ENCODE results near the gene SLC2A5.

SLC2A5 gene

DNA sequence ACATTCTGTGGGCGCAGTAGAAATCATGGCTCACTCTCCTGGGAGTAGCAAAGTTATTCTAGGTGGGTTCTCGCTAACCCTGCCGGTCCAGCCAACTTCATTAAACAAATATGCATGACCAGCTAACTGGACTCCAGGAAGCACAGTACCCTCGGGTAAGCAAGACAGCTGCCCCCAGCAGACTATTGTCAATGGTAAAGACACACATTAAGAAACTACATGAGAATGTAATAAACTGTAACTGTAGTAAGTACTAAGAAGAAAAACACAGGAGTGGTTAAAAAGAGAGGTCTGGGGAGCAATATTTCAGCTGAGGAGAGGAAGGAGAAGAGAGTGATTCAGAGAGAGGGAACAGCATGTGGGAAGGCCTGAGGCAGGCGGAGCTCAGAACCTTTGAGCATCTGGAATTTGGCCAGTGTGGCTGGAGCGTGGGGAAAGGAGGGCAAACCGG lies 7.4 kb downstream of the SLC2A5 start:
- no peaks in the 10 kb centered on the region for H3K36me3 Mint-ChIP-seq (ENCODE audit: low read depth)
- peaks cover 2% of the 10 kb centered on the region for H3K27me3 Mint-ChIP-seq (ENCODE audit: low read depth)
- no peaks in the 10 kb centered on the region for H3K4me1 Mint-ChIP-seq (ENCODE audit: low read depth)
- no peak overlapping the region for H3K27ac Mint-ChIP-seq
- no peak for DNase-seq (ENCODE audit: low spot score)
- H3K9me3 Mint-ChIP-seq: no peaks in the 10 kb centered on the region
- H3K4me3 Mint-ChIP-seq: no peak overlapping the region

DNA sequence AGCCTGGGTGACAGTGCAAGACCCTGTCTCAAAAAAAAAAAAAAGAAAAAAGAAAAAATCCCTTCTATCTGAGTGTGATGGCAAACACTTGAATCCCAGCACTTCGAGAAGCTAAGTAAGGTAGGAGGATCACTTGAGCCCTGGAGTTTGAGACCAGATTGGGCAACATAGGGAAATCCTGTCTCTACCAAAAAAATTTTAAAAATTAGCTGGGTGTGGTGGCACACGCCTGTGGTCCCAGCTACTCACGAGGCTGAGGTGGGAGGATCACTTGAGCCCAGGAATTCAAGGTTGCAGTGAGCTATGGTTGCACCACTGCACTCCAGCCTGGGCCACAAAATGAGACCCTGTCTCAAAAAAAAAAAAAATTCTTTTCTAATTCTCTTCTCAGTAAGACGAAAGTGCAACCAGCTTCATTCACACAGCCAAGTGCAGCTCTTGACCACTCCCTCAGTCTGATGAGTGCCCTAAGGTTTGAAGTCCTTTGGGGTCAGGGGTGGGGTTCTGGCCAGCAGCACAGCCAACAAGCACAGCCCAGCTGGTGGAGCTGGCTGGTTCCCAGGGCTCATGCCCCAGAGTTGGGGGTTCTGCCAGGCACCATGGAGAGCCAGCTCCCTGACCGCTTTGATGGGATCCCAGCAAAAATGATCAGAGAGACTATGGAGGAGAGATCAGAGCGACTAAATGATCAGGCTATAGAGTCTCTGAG lies 8.0 kb downstream of the SLC2A5 start:
- no peak for DNase-seq (ENCODE audit: low spot score)
- Mint-ChIP-seq H3K27me3 (ENCODE audit: low read depth) (peaks cover 2% of the 10 kb centered on the region), H3K27ac (no peak overlapping the region), H3K4me1 (ENCODE audit: low read depth) (no peaks in the 10 kb centered on the region), H3K9me3 (no peaks in the 10 kb centered on the region), H3K36me3 (ENCODE audit: low read depth) (no peaks in the 10 kb centered on the region), H3K4me3 (no peak overlapping the region)

DNA sequence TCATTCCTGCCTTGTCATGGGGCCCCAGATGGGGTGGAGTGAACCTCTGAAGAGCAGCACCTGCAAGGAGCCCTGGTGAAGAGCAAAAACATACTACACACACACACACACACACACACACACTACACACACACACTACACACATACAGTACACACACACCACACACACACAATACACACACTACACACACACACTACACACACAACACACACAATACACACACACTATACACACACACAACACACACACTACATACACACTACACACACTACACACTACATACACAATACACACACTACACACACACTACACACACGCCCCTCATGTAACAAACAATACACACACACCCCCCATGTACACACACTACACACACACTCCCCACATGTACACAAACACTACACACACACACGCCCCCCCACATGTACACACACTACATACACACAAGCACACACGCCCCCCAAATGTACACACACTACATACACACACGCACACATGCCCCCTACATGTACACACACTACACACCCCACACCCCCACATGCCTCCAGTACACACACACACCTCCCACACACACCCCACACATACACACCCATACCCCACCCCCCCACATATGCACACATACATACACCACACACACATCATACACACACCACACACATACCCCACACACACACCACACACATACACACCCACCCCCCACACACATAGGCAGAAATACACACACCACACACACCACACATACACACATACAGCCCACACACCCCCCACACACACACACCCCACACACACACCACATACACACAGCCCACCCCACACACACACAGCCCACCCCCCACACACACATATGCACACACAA lies 9.3 kb downstream of the SLC2A5 start:
- Mint-ChIP-seq H3K4me1 (ENCODE audit: low read depth) (no peaks in the 10 kb centered on the region), H3K27me3 (ENCODE audit: low read depth) (peaks cover 2% of the 10 kb centered on the region), H3K36me3 (ENCODE audit: low read depth) (no peaks in the 10 kb centered on the region), H3K4me3 (no peak overlapping the region), H3K27ac (no peak overlapping the region), H3K9me3 (no peaks in the 10 kb centered on the region)
- no peak for DNase-seq (ENCODE audit: low spot score)

DNA sequence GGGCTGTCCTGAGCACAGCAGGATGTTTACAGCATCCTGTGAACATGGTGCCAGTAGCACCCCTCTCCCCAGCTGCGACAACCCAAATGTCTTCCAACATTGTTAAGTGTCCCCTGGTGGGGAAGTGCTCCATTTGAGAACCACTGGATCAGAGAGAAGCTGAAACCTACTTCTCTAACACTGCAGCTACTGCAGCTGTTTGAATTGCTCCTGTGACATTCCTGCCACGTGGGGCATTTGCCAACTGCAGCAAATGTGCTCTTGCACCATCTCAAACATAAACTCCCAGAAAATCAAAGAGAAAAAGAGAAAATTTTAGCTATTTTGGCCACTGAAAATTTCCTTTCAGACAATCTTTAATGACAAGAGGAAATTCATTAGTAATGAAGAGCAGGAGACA lies 11.0 kb downstream of the SLC2A5 start:
- DNase-seq (ENCODE audit: low spot score): no peak
- no peaks in the 10 kb centered on the region for H3K36me3 Mint-ChIP-seq (ENCODE audit: low read depth)
- no peaks in the 10 kb centered on the region for H3K4me1 Mint-ChIP-seq (ENCODE audit: low read depth)
- H3K27me3 Mint-ChIP-seq (ENCODE audit: low read depth): peaks cover 2% of the 10 kb centered on the region
- H3K9me3 Mint-ChIP-seq: no peaks in the 10 kb centered on the region
- H3K27ac Mint-ChIP-seq: no peak overlapping the region
- no peak overlapping the region for H3K4me3 Mint-ChIP-seq

DNA sequence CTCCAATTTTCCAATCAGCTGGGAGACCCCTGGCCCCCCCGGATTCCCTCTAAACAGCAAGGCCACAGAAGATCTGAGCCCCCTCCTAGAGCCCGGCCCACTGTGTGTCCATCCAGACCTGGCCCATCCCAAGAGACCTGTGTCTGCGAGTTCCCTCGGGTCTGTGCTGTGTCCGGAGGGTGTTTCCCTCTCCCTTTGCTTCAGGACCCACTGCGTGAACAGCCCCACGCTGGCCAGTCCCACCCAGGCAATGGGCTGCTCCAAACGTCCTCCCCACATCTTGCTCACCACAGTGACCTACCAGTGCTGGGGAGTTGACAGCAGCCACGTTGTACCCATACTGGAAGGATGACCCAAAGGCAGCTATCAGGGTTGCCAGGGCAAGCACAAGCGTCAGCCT lies 11.6 kb downstream of the SLC2A5 start:
- H3K9me3 Mint-ChIP-seq: no peaks in the 10 kb centered on the region
- H3K4me3 Mint-ChIP-seq: no peak overlapping the region

DNA sequence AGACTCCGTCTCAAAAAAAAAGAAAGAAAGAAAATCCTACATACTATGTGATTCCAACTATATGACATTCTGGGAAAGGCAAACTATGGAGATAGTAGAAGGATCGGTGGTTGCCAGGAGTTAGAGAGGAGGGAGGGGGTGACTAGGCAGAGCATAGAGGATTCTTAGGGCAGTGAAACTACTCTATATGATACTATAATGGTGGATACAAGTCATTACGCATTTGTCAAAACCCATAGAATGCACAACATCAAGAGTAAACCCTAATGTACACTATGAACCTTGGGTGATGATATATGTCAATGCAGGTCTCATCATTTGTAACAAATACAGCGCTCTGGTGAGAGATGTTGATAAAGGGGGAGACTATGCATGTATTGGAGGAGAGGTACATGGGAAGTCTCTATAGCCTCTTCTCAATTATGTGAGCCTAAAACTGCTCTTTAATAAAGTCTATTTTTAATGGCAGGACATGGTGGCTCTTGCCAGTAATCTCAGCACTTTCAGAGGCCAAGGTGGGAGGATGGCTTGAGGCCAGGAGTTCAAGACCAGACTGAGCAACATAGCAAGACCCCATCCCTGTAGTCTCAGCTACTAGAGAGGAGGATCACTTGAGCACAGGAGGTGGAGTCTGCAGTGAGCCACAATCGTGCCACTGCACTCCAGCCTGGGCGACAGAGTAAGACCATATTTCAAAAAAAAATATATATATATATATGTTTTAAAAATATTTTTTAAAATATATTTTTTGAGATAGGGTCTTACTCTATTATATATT lies 17.0 kb downstream of the SLC2A5 start:
- no peak overlapping the region for H3K27ac Mint-ChIP-seq
- H3K36me3 Mint-ChIP-seq (ENCODE audit: low read depth): no peaks in the 10 kb centered on the region
- no peak overlapping the region for H3K4me3 Mint-ChIP-seq
- H3K9me3 Mint-ChIP-seq: no peaks in the 10 kb centered on the region
- H3K27me3 Mint-ChIP-seq (ENCODE audit: low read depth): peaks cover 22% of the 10 kb centered on the region
- DNase-seq (ENCODE audit: low spot score): no peak
- H3K4me1 Mint-ChIP-seq (ENCODE audit: low read depth): no peaks in the 10 kb centered on the region

More for the DNA sequence above, 11.6 kb downstream of the SLC2A5 start:
- no peak for DNase-seq (ENCODE audit: low spot score)
- Mint-ChIP-seq H3K27ac (no peak overlapping the region), H3K4me1 (ENCODE audit: low read depth) (no peaks in the 10 kb centered on the region), H3K27me3 (ENCODE audit: low read depth) (peaks cover 2% of the 10 kb centered on the region), H3K36me3 (ENCODE audit: low read depth) (no peaks in the 10 kb centered on the region)

DNA sequence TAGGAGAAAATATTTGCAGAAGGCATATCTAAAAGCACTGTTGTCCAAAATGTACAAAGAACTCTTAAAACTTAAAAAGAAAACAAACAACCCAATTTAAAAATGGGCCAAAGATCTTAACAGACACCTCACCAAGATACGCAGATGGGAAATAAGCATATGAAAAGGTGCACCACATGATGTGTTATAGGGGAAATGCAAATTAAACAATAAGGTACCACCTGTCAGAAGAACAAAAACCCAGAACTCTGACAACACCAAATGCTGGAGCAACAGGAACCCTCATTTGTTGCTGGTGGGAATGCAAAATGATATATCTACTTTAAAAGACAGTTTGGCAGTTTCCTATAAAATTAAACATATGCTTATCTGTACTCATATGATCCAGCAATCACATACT lies 18.1 kb downstream of the SLC2A5 start:
- no peaks in the 10 kb centered on the region for H3K9me3 Mint-ChIP-seq
- peak overlapping the region; percentile 16 for H3K27ac Mint-ChIP-seq
- no peaks in the 10 kb centered on the region for H3K36me3 Mint-ChIP-seq (ENCODE audit: low read depth)
- no peak overlapping the region for H3K4me3 Mint-ChIP-seq
- H3K27me3 Mint-ChIP-seq (ENCODE audit: low read depth): peaks cover 29% of the 10 kb centered on the region
- no peak for DNase-seq (ENCODE audit: low spot score)
- H3K4me1 Mint-ChIP-seq (ENCODE audit: low read depth): no peaks in the 10 kb centered on the region

DNA sequence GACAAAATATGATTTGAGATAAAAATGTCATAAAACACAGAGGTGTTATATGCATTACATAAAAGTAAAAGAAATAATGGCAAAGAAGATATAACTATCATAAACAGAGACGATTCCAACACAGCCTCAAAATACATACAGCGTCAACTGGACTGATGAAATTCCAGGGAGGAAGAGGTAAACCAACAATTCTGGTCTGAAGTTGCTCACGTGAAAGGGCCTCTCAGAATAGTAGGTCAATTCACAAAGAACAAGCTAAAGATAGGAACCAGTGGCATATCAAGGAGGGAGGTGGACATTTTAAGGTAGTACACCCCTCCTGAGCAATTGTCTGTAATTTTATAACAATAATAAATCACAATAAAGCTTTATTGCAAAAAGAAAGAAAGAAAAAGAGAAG lies 18.6 kb downstream of the SLC2A5 start:
- H3K36me3 Mint-ChIP-seq (ENCODE audit: low read depth): no peaks in the 10 kb centered on the region
- peak overlapping the region; percentile 16 for H3K27ac Mint-ChIP-seq
- H3K9me3 Mint-ChIP-seq: no peaks in the 10 kb centered on the region
- no peak overlapping the region for H3K4me3 Mint-ChIP-seq
- peaks cover 29% of the 10 kb centered on the region for H3K27me3 Mint-ChIP-seq (ENCODE audit: low read depth)
- no peak for DNase-seq (ENCODE audit: low spot score)
- no peaks in the 10 kb centered on the region for H3K4me1 Mint-ChIP-seq (ENCODE audit: low read depth)

DNA sequence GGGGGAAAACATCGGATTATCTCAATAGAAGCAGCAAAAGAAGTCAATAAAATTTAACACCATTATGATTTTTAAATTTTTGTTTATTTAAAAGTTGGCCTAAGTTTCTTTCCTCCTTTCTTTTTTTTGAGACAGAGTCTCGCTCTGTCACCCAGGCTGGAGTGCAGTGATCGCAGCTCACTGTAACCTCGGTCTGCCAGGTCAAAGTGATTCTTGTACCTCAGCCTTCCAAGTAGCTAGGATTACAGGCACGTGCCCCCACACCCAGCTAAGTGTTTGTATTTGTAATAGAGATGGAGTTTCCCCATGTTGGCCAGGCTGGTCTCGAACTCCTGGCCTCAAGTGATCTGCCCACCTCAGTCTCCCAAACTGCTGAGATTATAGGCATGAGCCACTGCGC lies 20.9 kb downstream of the SLC2A5 start:
- no peak overlapping the region for H3K27ac Mint-ChIP-seq
- H3K9me3 Mint-ChIP-seq: no peaks in the 10 kb centered on the region
- no peak for DNase-seq (ENCODE audit: low spot score)
- H3K4me1 Mint-ChIP-seq (ENCODE audit: low read depth): no peaks in the 10 kb centered on the region
- H3K27me3 Mint-ChIP-seq (ENCODE audit: low read depth): peaks cover 38% of the 10 kb centered on the region
- no peak overlapping the region for H3K4me3 Mint-ChIP-seq
- H3K36me3 Mint-ChIP-seq (ENCODE audit: low read depth): no peaks in the 10 kb centered on the region

DNA sequence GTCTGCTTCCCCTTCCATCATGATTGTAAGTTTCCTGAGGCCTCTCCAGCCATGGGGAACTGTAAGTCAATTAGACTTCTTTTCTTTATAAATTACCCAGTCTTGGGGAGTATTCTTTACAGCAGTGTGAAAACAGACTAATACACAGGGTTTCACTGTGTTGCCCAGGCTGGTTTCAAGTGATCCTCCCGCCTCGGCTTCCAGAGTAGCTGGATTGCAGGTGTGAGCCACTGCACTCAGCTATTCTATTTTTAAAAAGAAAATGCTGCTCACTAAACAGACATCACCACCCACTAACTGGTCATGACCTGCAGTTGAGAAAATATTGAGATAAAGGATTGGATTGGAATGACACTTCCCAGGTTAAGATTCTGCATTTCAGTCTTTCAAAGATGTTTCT lies 22.4 kb downstream of the SLC2A5 start:
- H3K4me3 Mint-ChIP-seq: no peak overlapping the region
- H3K36me3 Mint-ChIP-seq (ENCODE audit: low read depth): no peaks in the 10 kb centered on the region
- H3K9me3 Mint-ChIP-seq: no peaks in the 10 kb centered on the region
- no peak overlapping the region for H3K27ac Mint-ChIP-seq
- no peaks in the 10 kb centered on the region for H3K4me1 Mint-ChIP-seq (ENCODE audit: low read depth)
- DNase-seq (ENCODE audit: low spot score): no peak
- H3K27me3 Mint-ChIP-seq (ENCODE audit: low read depth): peaks cover 35% of the 10 kb centered on the region

DNA sequence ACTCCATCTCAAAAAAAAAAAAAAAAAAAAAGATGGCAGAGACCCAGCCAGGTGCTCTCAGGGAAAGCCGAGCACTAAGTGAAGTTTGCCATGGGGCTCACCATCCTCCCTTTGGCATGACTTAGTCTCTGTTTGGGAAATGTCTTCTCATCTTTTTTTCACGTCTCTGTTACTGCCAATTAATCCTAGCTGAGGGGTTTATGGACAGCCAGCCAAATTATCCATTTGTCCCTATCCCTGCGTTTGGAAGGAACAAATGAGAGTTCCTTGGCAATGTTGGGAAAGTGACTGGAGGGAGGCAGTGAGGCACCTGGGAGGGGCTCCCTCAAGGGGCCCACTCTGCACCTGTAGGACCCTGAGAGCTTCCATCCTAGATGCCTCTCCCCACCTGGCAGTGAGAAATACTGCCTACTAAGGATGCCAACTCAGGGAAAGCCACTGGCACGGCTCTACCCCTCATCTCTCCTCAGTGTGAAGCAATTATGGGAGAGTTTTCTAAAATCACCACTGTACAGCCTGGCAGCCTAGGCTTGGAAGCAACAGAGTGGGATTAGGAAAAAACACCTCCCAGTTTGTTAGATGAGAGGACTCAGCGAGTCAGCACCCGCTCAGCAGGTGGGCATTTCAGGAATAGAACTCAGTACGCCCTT lies 23.4 kb downstream of the SLC2A5 start:
- Mint-ChIP-seq H3K4me1 (ENCODE audit: low read depth) (no peaks in the 10 kb centered on the region), H3K36me3 (ENCODE audit: low read depth) (no peaks in the 10 kb centered on the region), H3K27me3 (ENCODE audit: low read depth) (peaks cover 31% of the 10 kb centered on the region), H3K9me3 (no peaks in the 10 kb centered on the region), H3K27ac (no peak overlapping the region), H3K4me3 (no peak overlapping the region)
- no peak for DNase-seq (ENCODE audit: low spot score)

DNA sequence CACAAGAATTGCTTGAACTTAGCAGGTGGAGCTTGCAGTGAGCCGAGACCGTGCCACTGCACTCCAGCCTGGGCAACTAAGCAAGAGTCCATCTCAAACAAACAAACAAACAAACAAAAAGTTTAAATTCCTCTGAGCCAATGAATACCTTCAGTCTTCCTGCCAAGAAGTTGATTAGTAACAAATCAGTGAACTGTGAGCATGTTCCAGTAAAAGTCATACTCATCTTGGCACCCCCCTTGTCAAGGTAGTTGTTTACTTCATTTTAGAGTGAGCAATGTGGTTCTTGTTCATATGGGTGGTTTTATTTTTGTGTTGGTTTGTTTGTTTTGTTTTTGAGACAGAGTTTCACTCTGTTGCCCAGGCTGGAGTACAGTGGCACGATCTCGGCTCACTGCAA lies 25.2 kb downstream of the SLC2A5 start:
- Mint-ChIP-seq H3K36me3 (ENCODE audit: low read depth) (no peaks in the 10 kb centered on the region), H3K4me1 (ENCODE audit: low read depth) (no peaks in the 10 kb centered on the region), H3K9me3 (no peaks in the 10 kb centered on the region), H3K4me3 (no peak overlapping the region), H3K27ac (no peak overlapping the region), H3K27me3 (ENCODE audit: low read depth) (peaks cover 21% of the 10 kb centered on the region)
- no peak for DNase-seq (ENCODE audit: low spot score)

DNA sequence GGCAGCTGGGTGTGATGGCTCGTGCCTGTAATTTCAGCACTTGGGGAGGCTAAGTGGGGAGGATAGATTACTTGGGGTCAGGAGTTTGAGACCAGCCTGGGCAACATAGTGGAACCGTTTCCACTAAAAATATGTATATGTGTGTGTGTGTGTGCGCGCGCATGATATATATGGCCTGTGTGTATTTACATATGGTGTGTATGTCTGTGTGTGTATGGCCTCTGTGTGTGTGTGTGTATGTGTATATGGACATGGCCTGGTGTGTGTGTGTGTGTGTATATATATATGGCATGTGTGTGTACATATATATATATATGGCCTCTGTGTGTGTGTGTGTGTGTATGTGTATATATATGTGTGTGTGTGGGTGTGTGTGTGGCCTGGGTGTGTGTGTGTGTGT lies 27.2 kb downstream of the SLC2A5 start:
- no peaks in the 10 kb centered on the region for H3K9me3 Mint-ChIP-seq
- no peak overlapping the region for H3K27ac Mint-ChIP-seq
- peaks cover 16% of the 10 kb centered on the region for H3K27me3 Mint-ChIP-seq (ENCODE audit: low read depth)
- no peaks in the 10 kb centered on the region for H3K4me1 Mint-ChIP-seq (ENCODE audit: low read depth)
- no peak for DNase-seq (ENCODE audit: low spot score)
- H3K4me3 Mint-ChIP-seq: no peak overlapping the region
- H3K36me3 Mint-ChIP-seq (ENCODE audit: low read depth): no peaks in the 10 kb centered on the region

Measured in T-helper 2 cell treated with Interferon-gamma antibody and Interleukin-4, amounts not matched to agents 5 μg/mL and 100 μg/mL, for 36 hours (primary cell).